ENCODE data around the gene TCEA2.

DNA sequence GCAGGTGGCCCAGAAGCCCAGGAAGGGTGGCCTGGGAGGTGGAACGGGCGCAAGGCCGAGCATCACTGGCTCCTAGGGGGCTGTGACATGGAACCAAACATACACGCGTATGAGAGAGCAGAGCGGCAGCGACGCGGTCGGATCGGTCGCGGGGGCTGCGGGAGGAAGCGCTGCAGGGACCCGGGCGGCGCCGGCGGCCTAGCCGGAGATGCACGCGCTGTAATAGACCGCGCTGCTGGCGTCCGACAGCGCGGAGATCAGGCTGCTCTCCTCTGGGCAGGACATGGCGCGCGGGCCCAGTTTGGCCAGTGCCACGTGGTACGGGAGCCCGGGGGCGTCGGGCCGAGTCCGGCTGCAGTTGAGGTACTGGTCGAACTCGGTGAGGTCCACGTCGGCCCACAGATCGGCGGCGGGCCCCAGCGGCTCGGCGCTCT lies 15.0 kb upstream of the TCEA2 start:
- TF ChIP-seq POLR2A (IDR thresholded peaks at IDR 0.05) = no peak
- TF ChIP-seq, protein P1, sequence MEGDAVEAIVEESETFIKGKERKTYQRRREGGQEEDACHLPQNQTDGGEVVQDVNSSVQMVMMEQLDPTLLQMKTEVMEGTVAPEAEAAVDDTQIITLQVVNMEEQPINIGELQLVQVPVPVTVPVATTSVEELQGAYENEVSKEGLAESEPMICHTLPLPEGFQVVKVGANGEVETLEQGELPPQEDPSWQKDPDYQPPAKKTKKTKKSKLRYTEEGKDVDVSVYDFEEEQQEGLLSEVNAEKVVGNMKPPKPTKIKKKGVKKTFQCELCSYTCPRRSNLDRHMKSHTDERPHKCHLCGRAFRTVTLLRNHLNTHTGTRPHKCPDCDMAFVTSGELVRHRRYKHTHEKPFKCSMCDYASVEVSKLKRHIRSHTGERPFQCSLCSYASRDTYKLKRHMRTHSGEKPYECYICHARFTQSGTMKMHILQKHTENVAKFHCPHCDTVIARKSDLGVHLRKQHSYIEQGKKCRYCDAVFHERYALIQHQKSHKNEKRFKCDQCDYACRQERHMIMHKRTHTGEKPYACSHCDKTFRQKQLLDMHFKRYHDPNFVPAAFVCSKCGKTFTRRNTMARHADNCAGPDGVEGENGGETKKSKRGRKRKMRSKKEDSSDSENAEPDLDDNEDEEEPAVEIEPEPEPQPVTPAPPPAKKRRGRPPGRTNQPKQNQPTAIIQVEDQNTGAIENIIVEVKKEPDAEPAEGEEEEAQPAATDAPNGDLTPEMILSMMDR (IDR thresholded peaks at IDR 0.05) = no peak
